Stimulated activated CD4-positive, alpha-beta T cell treated with anti-CD3 and anti-CD28 coated beads, Interleukin-12 subunit alpha, Interleukin-12 subunit beta, amount 100 ng/mL, for 24 hours (primary cell): Measurements from ENCODE around the gene VIPR1.
"Not testable (repeated sequence)": the region's sequence is repeated elsewhere in the genome, so short reads cannot be mapped to it uniquely, and the experiment has no call there.

ENCODE experiments used
- DNase-seq, 2 experiments: peaks; one replicate each; pipeline ENCODE4 v3.0.0-alpha.2; 2020; ENCODE audit warnings: low read depth in 2 of 2

VIPR1 gene

GRCh38 chr3:42575137-42575741 is 72.8 kb downstream of the VIPR1 start:
- no peak for DNase-seq

- no peak for DNase-seq
Measured at GRCh38 chr3:42578054-42578453, 75.6 kb downstream of the VIPR1 start.

GRCh38 chr3:42579346-42579745 is 76.9 kb downstream of the VIPR1 start:
- DNase-seq, result not testable (repeated sequence)

- DNase-seq, result no peak
Measured at GRCh38 chr3:42581400-42581708, 78.9 kb downstream of the VIPR1 start.

GRCh38 chr3:42581709-42582473 is 79.4 kb downstream of the VIPR1 start, which contains the start of gene SEC22C:
SEC22C (minus strand) TSS chr3:42581967; CDS start chr3:42569046, 12,921 bp downstream.
- peak; percentile 91 to 94 for DNase-seq

- DNase-seq, result no peak
Measured at GRCh38 chr3:42582474-42583070, 80.1 kb downstream of the VIPR1 start.
